Measurements from ENCODE around the gene FBXO42.

DNA sequence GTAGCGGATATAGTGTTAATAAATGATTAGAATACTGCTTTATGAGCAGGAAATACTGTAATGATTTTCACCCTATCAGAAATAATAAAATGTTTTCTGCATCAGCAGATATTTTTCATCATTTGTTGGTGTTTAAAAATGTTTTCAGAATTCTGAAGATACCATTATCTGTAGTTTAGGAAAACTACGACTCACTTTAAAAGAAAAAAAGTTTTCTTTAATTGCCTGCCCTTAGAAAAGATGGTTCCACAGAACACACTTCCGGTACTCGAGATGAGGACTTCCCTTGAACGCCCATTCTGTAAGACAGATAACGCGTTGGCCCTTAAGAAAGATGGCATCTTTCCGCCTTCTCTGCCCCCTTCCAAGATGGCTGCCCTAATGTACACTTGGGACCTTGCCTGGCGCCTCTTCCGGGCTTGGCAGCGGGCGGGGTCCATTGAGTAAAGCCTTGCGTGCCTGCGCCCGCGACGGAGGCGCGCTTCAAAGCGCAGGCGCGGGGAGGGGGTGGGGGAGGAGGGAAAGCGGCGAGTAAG is 14.5 kb upstream of the FBXO42 start, which contains the start of gene SZRD1:
- TF ChIP-seq SP2 (IDR thresholded peaks at IDR 0.05; ENCODE audit: extremely low read depth, low read depth, low read length, poor library complexity, severe bottlenecking) (no peak), FOXK1 (CRISPR knock-in tag; IDR thresholded peaks at IDR 0.05; ENCODE audit: borderline replicate concordance) (no peak), MEF2D (tag; conservative IDR thresholded peaks at IDR 0.05; ENCODE audit: low read depth) (no peak), ZNF717 (CRISPR knock-in tag; IDR thresholded peaks at IDR 0.05) (no peak), NBN (IDR thresholded peaks at IDR 0.05; ENCODE audit: low read depth) (no peak), ZNF143 (CRISPR knock-in tag; IDR thresholded peaks at IDR 0.05) (no peak), MAZ (CRISPR knock-in tag; conservative IDR thresholded peaks at IDR 0.05 in 1 of 2, IDR thresholded peaks at IDR 0.05 in 1 of 2) (no peak; a peak in 1 of 4 replicates), ZBTB1 (CRISPR knock-in tag; IDR thresholded peaks at IDR 0.05; ENCODE audit: borderline replicate concordance, low read depth) (no peak), ZNF23 (CRISPR knock-in tag; IDR thresholded peaks at IDR 0.05) (no peak), TAF1 (IDR thresholded peaks at IDR 0.05; ENCODE audit: control insufficient read depth, extremely low read depth, insufficient read depth, low read length, severe bottlenecking) (peak; percentile 72), SAFB2 (IDR thresholded peaks at IDR 0.05; ENCODE audit: borderline replicate concordance, low read depth, low read length, severe bottlenecking) (no peak)
- TF ChIP-seq, protein P1, sequence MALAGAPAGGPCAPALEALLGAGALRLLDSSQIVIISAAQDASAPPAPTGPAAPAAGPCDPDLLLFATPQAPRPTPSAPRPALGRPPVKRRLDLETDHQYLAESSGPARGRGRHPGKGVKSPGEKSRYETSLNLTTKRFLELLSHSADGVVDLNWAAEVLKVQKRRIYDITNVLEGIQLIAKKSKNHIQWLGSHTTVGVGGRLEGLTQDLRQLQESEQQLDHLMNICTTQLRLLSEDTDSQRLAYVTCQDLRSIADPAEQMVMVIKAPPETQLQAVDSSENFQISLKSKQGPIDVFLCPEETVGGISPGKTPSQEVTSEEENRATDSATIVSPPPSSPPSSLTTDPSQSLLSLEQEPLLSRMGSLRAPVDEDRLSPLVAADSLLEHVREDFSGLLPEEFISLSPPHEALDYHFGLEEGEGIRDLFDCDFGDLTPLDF (CRISPR knock-in tag; IDR thresholded peaks at IDR 0.05), result 0 out of 2 replicates have a peak, but pooled peaks have one; percentile 21
- TF ChIP-seq, protein P2, sequence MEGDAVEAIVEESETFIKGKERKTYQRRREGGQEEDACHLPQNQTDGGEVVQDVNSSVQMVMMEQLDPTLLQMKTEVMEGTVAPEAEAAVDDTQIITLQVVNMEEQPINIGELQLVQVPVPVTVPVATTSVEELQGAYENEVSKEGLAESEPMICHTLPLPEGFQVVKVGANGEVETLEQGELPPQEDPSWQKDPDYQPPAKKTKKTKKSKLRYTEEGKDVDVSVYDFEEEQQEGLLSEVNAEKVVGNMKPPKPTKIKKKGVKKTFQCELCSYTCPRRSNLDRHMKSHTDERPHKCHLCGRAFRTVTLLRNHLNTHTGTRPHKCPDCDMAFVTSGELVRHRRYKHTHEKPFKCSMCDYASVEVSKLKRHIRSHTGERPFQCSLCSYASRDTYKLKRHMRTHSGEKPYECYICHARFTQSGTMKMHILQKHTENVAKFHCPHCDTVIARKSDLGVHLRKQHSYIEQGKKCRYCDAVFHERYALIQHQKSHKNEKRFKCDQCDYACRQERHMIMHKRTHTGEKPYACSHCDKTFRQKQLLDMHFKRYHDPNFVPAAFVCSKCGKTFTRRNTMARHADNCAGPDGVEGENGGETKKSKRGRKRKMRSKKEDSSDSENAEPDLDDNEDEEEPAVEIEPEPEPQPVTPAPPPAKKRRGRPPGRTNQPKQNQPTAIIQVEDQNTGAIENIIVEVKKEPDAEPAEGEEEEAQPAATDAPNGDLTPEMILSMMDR (IDR thresholded peaks at IDR 0.05 in 2 of 3, conservative IDR thresholded peaks at IDR 0.05 in 1 of 3; ENCODE audit: insufficient read depth in 2 of 3, low read depth in 1 of 3, low read length in 3 of 3), result no peak
- TF ChIP-seq, protein P3, sequence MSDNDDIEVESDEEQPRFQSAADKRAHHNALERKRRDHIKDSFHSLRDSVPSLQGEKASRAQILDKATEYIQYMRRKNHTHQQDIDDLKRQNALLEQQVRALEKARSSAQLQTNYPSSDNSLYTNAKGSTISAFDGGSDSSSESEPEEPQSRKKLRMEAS (CRISPR knock-in tag; IDR thresholded peaks at IDR 0.05), result no peak

Measured in K562 (cell line).